Measurements from ENCODE around the gene GRIN3B.

The GRIN3B gene

GRCh38 chr19:1055886-1056620 lies 55.8 kb downstream of the GRIN3B start:
- no peak overlapping the region for H3K27ac ChIP-seq
- TF ChIP-seq CTCF (conservative IDR thresholded peaks at IDR 0.05) = no peak

- H3K27ac ChIP-seq = no peak overlapping the region
- no peak for TF ChIP-seq CTCF (conservative IDR thresholded peaks at IDR 0.05)
Observed at GRCh38 chr19:1057176-1057855, 57.1 kb downstream of the GRIN3B start.

GRCh38 chr19:1058112-1058511 lies 57.9 kb downstream of the GRIN3B start:
- H3K27ac ChIP-seq = no peak overlapping the region
- TF ChIP-seq CTCF (conservative IDR thresholded peaks at IDR 0.05) = no peak

Measured in VCaP (cell line).